ENCODE data around the gene COMMD2. TPM values are rescaled to one million over a fixed set of nuclear protein-coding genes. Genes with fewer than 3 reads are reported as not detected.

COMMD2 gene
- total RNA-seq, 1 experiment from 2014 or later, result 52.1 TPM

DNA sequence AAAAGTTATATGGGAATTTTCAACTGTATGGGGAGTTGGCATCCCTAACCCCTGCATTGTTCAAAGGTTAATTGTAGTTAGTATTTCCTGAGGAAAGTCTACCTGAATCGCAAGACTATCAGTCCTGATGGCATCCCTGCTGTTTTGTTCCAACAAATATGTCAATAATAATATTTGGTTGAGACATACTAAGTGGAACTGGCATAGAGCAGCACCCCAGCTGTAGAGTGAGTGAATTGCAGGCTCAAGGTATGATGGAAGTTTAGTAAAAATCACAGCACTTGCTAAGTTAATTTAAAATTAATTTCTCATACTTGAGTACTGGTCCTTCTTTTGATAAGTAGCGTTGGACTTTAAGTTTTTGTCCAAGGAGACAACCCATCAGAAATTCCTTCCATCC lies 18.0 kb upstream of the COMMD2 start:
- ATAC-seq (no peak), DNase-seq (ENCODE audit: low spot score) (no peak)
- Mint-ChIP-seq H3K4me3 (no peak overlapping the region), H3K27me3 (ENCODE audit: low read depth) (no peaks in the 10 kb centered on the region), H3K4me1 (peaks cover 12% of the 10 kb centered on the region), H3K27ac (no peak overlapping the region), H3K36me3 (no peaks in the 10 kb centered on the region), H3K9me3 (no peaks in the 10 kb centered on the region)
- CTCF ChIA-PET, result interaction anchor here (0.7 to 5.9 kb wide), 11 partner anchors 8 to 277 kb away, joined by 3 to 50 read pairs (median 11); partner anchors contain the start of gene COMMD2
- TF ChIP-seq, protein P1, sequence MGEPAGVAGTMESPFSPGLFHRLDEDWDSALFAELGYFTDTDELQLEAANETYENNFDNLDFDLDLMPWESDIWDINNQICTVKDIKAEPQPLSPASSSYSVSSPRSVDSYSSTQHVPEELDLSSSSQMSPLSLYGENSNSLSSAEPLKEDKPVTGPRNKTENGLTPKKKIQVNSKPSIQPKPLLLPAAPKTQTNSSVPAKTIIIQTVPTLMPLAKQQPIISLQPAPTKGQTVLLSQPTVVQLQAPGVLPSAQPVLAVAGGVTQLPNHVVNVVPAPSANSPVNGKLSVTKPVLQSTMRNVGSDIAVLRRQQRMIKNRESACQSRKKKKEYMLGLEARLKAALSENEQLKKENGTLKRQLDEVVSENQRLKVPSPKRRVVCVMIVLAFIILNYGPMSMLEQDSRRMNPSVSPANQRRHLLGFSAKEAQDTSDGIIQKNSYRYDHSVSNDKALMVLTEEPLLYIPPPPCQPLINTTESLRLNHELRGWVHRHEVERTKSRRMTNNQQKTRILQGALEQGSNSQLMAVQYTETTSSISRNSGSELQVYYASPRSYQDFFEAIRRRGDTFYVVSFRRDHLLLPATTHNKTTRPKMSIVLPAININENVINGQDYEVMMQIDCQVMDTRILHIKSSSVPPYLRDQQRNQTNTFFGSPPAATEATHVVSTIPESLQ (CRISPR knock-in tag; IDR thresholded peaks at IDR 0.05), result no peak
- TF ChIP-seq FOXP1 (CRISPR knock-in tag; IDR thresholded peaks at IDR 0.05; ENCODE audit: borderline replicate concordance) (no peak), ZNF263 (CRISPR knock-in tag; IDR thresholded peaks at IDR 0.05; ENCODE audit: low read depth) (no peak)
- TF ChIP-seq, protein P2, sequence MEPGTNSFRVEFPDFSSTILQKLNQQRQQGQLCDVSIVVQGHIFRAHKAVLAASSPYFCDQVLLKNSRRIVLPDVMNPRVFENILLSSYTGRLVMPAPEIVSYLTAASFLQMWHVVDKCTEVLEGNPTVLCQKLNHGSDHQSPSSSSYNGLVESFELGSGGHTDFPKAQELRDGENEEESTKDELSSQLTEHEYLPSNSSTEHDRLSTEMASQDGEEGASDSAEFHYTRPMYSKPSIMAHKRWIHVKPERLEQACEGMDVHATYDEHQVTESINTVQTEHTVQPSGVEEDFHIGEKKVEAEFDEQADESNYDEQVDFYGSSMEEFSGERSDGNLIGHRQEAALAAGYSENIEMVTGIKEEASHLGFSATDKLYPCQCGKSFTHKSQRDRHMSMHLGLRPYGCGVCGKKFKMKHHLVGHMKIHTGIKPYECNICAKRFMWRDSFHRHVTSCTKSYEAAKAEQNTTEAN (CRISPR knock-in tag; IDR thresholded peaks at IDR 0.05), result no peak
- POLR2A ChIA-PET, result no interaction called here

DNA sequence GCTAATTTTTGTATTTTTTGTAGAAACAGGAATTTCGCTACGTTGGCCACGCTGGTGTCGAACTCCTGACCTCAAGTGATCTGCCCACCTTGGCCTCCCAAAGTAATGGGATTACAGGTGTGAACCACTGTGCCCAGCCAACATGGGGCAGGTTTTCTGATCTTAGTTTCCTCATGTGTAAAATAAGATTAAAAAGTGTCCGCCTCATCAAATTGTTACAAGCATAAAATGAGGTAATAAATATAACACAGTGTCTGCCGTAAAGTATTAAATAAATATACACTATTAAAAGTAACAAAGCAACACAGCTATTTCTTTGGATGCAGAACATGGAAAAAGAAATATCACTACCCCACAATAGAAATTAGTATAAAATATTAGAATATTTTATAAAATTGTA lies 16.4 kb upstream of the COMMD2 start:
- Mint-ChIP-seq H3K9me3 (no peaks in the 10 kb centered on the region), H3K4me3 (no peak overlapping the region)
- CTCF ChIA-PET, result interaction anchor here (3.9 kb wide), 1 partner anchor 39 kb away, joined by 80 read pairs; no protein-coding TSS in a partner anchor

DNA sequence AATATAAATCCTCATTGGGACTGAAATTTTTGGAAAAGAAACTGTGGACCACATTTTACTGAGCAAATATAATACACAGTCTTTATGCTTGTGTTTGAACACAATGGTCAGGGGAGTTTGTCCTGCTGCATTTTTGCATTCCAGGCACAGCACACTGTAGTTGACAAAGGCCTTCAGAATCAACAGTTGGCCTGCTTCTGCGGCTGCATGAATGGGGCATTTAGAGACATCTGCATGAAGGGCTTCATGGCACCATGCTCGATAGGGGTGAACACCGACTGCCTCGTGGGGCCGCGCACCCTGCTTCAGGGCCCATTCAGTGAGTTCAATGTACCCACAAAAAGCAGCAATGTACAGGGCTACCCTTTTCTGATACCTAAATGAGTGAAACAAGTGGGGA lies 15.4 kb upstream of the COMMD2 start:
- H3K36me3 Mint-ChIP-seq, result no peaks in the 10 kb centered on the region
- no peak overlapping the region for H3K27ac Mint-ChIP-seq
- H3K4me1 Mint-ChIP-seq, result peaks cover 3% of the 10 kb centered on the region
- H3K9me3 Mint-ChIP-seq, result no peaks in the 10 kb centered on the region
- H3K4me3 Mint-ChIP-seq, result no peak overlapping the region
- ChIA-PET POLR2A (no interaction called here), CTCF (interaction anchor here (1.1 to 3.9 kb wide), 2 partner anchors 15 to 40 kb away, joined by 3 to 80 read pairs; no protein-coding TSS in a partner anchor)
- H3K27me3 Mint-ChIP-seq (ENCODE audit: low read depth), result no peaks in the 10 kb centered on the region; the same call in 1 of the 2 replicates
- DNase-seq (ENCODE audit: low spot score) (no peak), ATAC-seq (no peak)
- TF ChIP-seq ZNF416 (CRISPR knock-in tag; IDR thresholded peaks at IDR 0.05) (no peak), FOXJ3 (CRISPR knock-in tag; IDR thresholded peaks at IDR 0.05; ENCODE audit: borderline replicate concordance) (no peak), SMAD3 (CRISPR knock-in tag; IDR thresholded peaks at IDR 0.05; ENCODE audit: borderline replicate concordance) (no peak), GTF2I (CRISPR knock-in tag; conservative IDR thresholded peaks at IDR 0.05) (no peak)
- TF ChIP-seq, protein P3, sequence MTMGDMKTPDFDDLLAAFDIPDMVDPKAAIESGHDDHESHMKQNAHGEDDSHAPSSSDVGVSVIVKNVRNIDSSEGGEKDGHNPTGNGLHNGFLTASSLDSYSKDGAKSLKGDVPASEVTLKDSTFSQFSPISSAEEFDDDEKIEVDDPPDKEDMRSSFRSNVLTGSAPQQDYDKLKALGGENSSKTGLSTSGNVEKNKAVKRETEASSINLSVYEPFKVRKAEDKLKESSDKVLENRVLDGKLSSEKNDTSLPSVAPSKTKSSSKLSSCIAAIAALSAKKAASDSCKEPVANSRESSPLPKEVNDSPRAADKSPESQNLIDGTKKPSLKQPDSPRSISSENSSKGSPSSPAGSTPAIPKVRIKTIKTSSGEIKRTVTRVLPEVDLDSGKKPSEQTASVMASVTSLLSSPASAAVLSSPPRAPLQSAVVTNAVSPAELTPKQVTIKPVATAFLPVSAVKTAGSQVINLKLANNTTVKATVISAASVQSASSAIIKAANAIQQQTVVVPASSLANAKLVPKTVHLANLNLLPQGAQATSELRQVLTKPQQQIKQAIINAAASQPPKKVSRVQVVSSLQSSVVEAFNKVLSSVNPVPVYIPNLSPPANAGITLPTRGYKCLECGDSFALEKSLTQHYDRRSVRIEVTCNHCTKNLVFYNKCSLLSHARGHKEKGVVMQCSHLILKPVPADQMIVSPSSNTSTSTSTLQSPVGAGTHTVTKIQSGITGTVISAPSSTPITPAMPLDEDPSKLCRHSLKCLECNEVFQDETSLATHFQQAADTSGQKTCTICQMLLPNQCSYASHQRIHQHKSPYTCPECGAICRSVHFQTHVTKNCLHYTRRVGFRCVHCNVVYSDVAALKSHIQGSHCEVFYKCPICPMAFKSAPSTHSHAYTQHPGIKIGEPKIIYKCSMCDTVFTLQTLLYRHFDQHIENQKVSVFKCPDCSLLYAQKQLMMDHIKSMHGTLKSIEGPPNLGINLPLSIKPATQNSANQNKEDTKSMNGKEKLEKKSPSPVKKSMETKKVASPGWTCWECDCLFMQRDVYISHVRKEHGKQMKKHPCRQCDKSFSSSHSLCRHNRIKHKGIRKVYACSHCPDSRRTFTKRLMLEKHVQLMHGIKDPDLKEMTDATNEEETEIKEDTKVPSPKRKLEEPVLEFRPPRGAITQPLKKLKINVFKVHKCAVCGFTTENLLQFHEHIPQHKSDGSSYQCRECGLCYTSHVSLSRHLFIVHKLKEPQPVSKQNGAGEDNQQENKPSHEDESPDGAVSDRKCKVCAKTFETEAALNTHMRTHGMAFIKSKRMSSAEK (CRISPR knock-in tag; IDR thresholded peaks at IDR 0.05; ENCODE audit: borderline replicate concordance), result no peak

More for the DNA sequence above, 16.4 kb upstream of the COMMD2 start:
- no peak overlapping the region for H3K27ac Mint-ChIP-seq
- no peaks in the 10 kb centered on the region for H3K36me3 Mint-ChIP-seq
- DNase-seq (ENCODE audit: low spot score), result no peak
- ATAC-seq, result no peak
- H3K4me1 Mint-ChIP-seq, result peaks cover 12% of the 10 kb centered on the region
- TF ChIP-seq, protein P4, sequence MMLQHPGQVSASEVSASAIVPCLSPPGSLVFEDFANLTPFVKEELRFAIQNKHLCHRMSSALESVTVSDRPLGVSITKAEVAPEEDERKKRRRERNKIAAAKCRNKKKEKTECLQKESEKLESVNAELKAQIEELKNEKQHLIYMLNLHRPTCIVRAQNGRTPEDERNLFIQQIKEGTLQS (CRISPR knock-in tag; conservative IDR thresholded peaks at IDR 0.05), result no peak
- TF ChIP-seq, protein P3 (CRISPR knock-in tag; IDR thresholded peaks at IDR 0.05; ENCODE audit: borderline replicate concordance), result no peak
- TF ChIP-seq SOX15 (CRISPR knock-in tag; IDR thresholded peaks at IDR 0.05) (no peak), JUN (CRISPR knock-in tag; IDR thresholded peaks at IDR 0.05) (no peak)
- POLR2A ChIA-PET, result no interaction called here
- H3K27me3 Mint-ChIP-seq (ENCODE audit: low read depth), result no peaks in the 10 kb centered on the region; the same call in 1 of the 2 replicates
